T-cell (primary cell): ENCODE data around the gene HELZ. TPM values are rescaled to one million over a fixed set of nuclear protein-coding genes. Genes with fewer than 3 reads are reported as not detected.
A peak's percentile ranks its signal among the peaks of the same experiment; 100 is the strongest.

Experiments used
- ATAC-seq, 4 experiments: fragments of 200-7000 bp in 3 of 4; fragments of 150-1000 bp in 1 of 4; cut with Tn5 transposase; replicated peaks in 1 of 4; 1 replicate in 3 of 4; 2 replicates in 1 of 4; pipeline ENCODE4 v1.10.0; 2021; ENCODE audit warnings: moderate library complexity in 3 of 4, mild to moderate bottlenecking in 2 of 4, moderate number of reproducible peaks in 1 of 4
- CTCF ChIA-PET, 2 donors: fragments of 300-600 bp; sonication (Branson Sonifier 250); formaldehyde crosslinking; loops; one replicate each; lab custom pipeline; 2022; ENCODE audit warnings: antibody characterized with exemption in 2 of 2; lab: Charles Lee
- POLR2A ChIA-PET, 2 donors: fragments of 300-600 bp; sonication (Branson Sonifier 250); formaldehyde crosslinking; loops; one replicate each; lab custom pipeline; 2022; ENCODE audit warnings: antibody characterized with exemption in 2 of 2; lab: Charles Lee
- DNase-seq, 35 experiments: peaks; one replicate each; pipeline versions ENCODE4 v3.0.0 to v3.0.0-alpha.2; 2013 to 2023
- H3K27ac ChIP-seq: one replicate; pipeline ENCODE4 v1.5.1; 2013; ENCODE audit warnings: low read length
- H3K27me3 ChIP-seq, 2 experiments: replicated peaks in 1 of 2; 1 replicate in 1 of 2; 2 replicates in 1 of 2; pipeline versions ENCODE4 v1.6.1 to v1.7.0; 2013; ENCODE audit warnings: low read length in 1 of 2, mixed read lengths in 1 of 2; ENCODE audit not compliant: control insufficient read depth in 2 of 2, insufficient read depth in 2 of 2; ENCODE audit errors: extremely low read depth in 1 of 2
- H3K36me3 ChIP-seq, 2 donors: 1 replicate in 1 of 2; 2 replicates in 1 of 2; pipeline versions ENCODE4 v1.6.1 to v1.7.0; 2013; ENCODE audit warnings: low read length in 1 of 2; ENCODE audit not compliant: control insufficient read depth in 2 of 2, insufficient read depth in 1 of 2; ENCODE audit errors: extremely low read depth in 1 of 2
- H3K4me1 ChIP-seq, 2 experiments: 1 replicate in 1 of 2; 2 replicates in 1 of 2; pipeline versions ENCODE4 v1.6.1 to v1.7.0; 2013; ENCODE audit warnings: low read length in 2 of 2, mixed read lengths in 1 of 2; ENCODE audit not compliant: insufficient read depth in 2 of 2, control insufficient read depth in 1 of 2; ENCODE audit errors: extremely low read depth in 1 of 2
- H3K4me3 ChIP-seq, 2 donors: 1 replicate in 1 of 2; 2 replicates in 1 of 2; pipeline versions ENCODE4 v1.5.1 to v1.7.0; 2013; ENCODE audit warnings: mild to moderate bottlenecking in 2 of 2, low read length in 1 of 2, moderate library complexity in 1 of 2; ENCODE audit not compliant: control insufficient read depth in 1 of 2; ENCODE audit errors: extremely low read depth in 1 of 2
- H3K9me3 ChIP-seq: 2 replicates; pipeline ENCODE4 v1.7.0; 2013
- H3K27ac Mint-ChIP-seq, 2 donors: one replicate each; pipeline ENCODE4 v1.8.0; 2020 to 2021; ENCODE audit warnings: mild to moderate bottlenecking in 2 of 2, mixed read lengths in 2 of 2
- H3K27me3 Mint-ChIP-seq, 2 donors: one replicate each; pipeline ENCODE4 v1.8.0; 2021 to 2022; ENCODE audit warnings: mixed read lengths in 2 of 2
- H3K36me3 Mint-ChIP-seq: one replicate; pipeline ENCODE4 v1.8.0; 2021; ENCODE audit warnings: mixed read lengths
- H3K4me1 Mint-ChIP-seq, 3 donors: one replicate each; pipeline ENCODE4 v1.8.0; 2020 to 2022; ENCODE audit warnings: mixed read lengths in 3 of 3, mild to moderate bottlenecking in 1 of 3
- H3K4me3 Mint-ChIP-seq, 3 donors: one replicate each; pipeline ENCODE4 v1.8.0; 2020 to 2022; ENCODE audit warnings: mild to moderate bottlenecking in 3 of 3, mixed read lengths in 3 of 3, moderate library complexity in 3 of 3
- H3K9me3 Mint-ChIP-seq, 3 donors: one replicate each; pipeline ENCODE4 v1.8.0; 2020 to 2022; ENCODE audit warnings: mixed read lengths in 3 of 3
- WGBS: methylation state at CpG from one replicate; pipeline ENCODE4 v1.1.5; 2013; ENCODE audit warnings: missing lambda C conversion rate; ENCODE audit not compliant: insufficient coverage; 5-methylcytosine and 5-hydroxymethylcytosine counted together
- total RNA-seq, 35 experiments: library from RNA in 6 of 35; stranded (reverse) in 6 of 35; fragments of 120-200 nt in 1 of 35; gene quantifications; one replicate each; pipeline versions ENCODE4 v1.2.1 to v1.2.4 and lab custom pipeline; 2013 to 2026

Gene HELZ
- total RNA-seq, 5 donors from 2014 or later (not counting 1 experiment from before 2014, with no cell fraction given) = 76.0 to 115 (median 91.6) TPM

GRCh38 chr17:67246653-67247415, 1.8 kb upstream of the HELZ start:
- Mint-ChIP-seq H3K27me3 (no peaks in the 10 kb centered on the region), H3K9me3 (no peaks in the 10 kb centered on the region), H3K36me3 (peaks cover under 1% of the 10 kb centered on the region), H3K4me1 (peaks cover 31 to 43% (median 38%) of the 10 kb centered on the region in 3 donors), H3K4me3 (peak overlapping the region; percentile 80 to 92 (median 83)), H3K27ac (peak overlapping the region; percentile 73 to 94)
- POLR2A ChIA-PET = interaction anchor here in 1 of 2 donors (0.9 kb wide), 1 partner anchor 25 kb away, joined by 3 read pairs; no protein-coding TSS in a partner anchor
- peaks cover 13 to 40% of the 10 kb centered on the region in 2 experiments for H3K4me1 ChIP-seq
- H3K4me3 ChIP-seq = peak overlapping the region; percentile 70 to 81
- peaks cover 0 to 6% of the 10 kb centered on the region in 2 experiments for H3K27me3 ChIP-seq
- peak; percentile 35 to 62 (median 39) for ATAC-seq
- 50% methylated on average over 13 of the region's 17 CpGs for WGBS
- peak overlapping the region; percentile 66 for H3K27ac ChIP-seq
- H3K9me3 ChIP-seq = no peaks in the 10 kb centered on the region
- peak in 27 of 35 experiments; percentile 10 to 73 (median 30) for DNase-seq
- CTCF ChIA-PET = interaction anchor here in 1 of 2 donors (0.7 to 1.5 kb wide), 2 partner anchors 12 to 25 kb away, joined by 3 to 5 read pairs; no protein-coding TSS in a partner anchor
- no peaks in the 10 kb centered on the region for H3K36me3 ChIP-seq

GRCh38 chr17:67246403-67246652, 1.3 kb upstream of the HELZ start:
- H3K27ac ChIP-seq = peak overlapping the region; percentile 66
- peak overlapping the region; percentile 73 to 94 for H3K27ac Mint-ChIP-seq
- CTCF ChIA-PET = interaction anchor here in 1 of 2 donors (0.6 kb wide), 1 partner anchor 130 kb away, joined by 3 read pairs; no protein-coding TSS in a partner anchor
- POLR2A ChIA-PET = no interaction called here
- peaks cover 36 to 48% (median 43%) of the 10 kb centered on the region in 3 donors for H3K4me1 Mint-ChIP-seq
- peak overlapping the region; percentile 80 to 92 (median 83) for H3K4me3 Mint-ChIP-seq
- no peaks in the 10 kb centered on the region for H3K27me3 Mint-ChIP-seq
- H3K27me3 ChIP-seq = peaks cover 0 to 6% of the 10 kb centered on the region in 2 experiments
- no peaks in the 10 kb centered on the region for H3K9me3 Mint-ChIP-seq
- WGBS = 26% methylated on average over 4 of the region's 8 CpGs
- DNase-seq = no peak
- peak in 1 of 4 experiments; percentile 1 for ATAC-seq
- peaks cover 19 to 41% of the 10 kb centered on the region in 2 experiments for H3K4me1 ChIP-seq
- no peaks in the 10 kb centered on the region for H3K36me3 ChIP-seq
- H3K9me3 ChIP-seq = no peaks in the 10 kb centered on the region
- peaks cover 4% of the 10 kb centered on the region for H3K36me3 Mint-ChIP-seq
- peak overlapping the region; percentile 70 to 81 for H3K4me3 ChIP-seq

GRCh38 chr17:67245694-67246402, 852 bp upstream of the HELZ start:
- Histone ChIP-seq H3K4me3 (peak overlapping the region; percentile 70 to 81), H3K27ac (peak overlapping the region; percentile 66), H3K9me3 (no peaks in the 10 kb centered on the region), H3K4me1 (peaks cover 22 to 41% of the 10 kb centered on the region in 2 experiments), H3K27me3 (peaks cover 0 to 6% of the 10 kb centered on the region in 2 experiments), H3K36me3 (no peaks in the 10 kb centered on the region)
- H3K4me3 Mint-ChIP-seq = peak overlapping the region; percentile 80 to 92 (median 83)
- WGBS = 3% methylated on average over 74 of the region's 75 CpGs
- no peaks in the 10 kb centered on the region for H3K27me3 Mint-ChIP-seq
- POLR2A ChIA-PET = no interaction called here
- no peaks in the 10 kb centered on the region for H3K9me3 Mint-ChIP-seq
- H3K36me3 Mint-ChIP-seq = peaks cover 4% of the 10 kb centered on the region
- ATAC-seq (peak; percentile 9 to 44 (median 34)), DNase-seq (peak in 30 of 35 experiments; percentile 5 to 62 (median 36))
- H3K27ac Mint-ChIP-seq = peak overlapping the region; percentile 79 to 94
- peaks cover 41 to 53% (median 47%) of the 10 kb centered on the region in 3 donors for H3K4me1 Mint-ChIP-seq
- CTCF ChIA-PET = interaction anchor here in 1 of 2 donors (0.6 kb wide), 1 partner anchor 130 kb away, joined by 3 read pairs; no protein-coding TSS in a partner anchor

DNA sequence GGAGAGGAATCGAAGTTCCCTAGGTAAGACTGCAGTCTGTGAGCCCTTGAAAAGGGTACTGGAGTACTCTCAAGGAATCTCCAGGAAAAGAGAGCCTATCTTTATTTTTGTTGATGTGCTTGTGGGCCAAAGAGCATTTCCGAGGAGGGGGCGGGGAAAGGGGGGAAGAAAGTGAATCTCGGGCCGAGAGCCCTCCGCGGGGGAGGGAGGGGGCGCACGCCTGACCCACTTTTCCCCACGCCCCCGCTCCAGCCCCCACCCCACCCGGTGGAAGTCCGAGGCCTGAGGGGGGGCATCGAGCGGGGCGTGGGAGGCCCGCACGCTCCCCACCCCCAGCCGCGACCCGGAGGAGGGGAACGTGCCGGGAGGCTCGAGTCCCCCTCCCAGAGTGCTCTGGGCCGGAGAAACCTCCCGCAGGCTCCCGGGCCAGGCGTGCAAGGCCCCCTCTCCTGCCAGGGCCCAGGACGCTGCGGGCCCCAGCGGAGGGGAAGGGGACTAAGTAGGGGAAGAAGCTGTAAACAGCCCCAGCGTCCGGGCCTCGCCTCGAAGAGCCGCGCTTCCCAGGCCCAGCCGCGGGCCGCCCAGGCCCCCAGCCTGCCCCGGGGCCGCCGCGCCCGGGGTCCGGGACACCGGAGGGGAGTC, 444 bp downstream of the HELZ start:
- Histone ChIP-seq H3K36me3 (peaks cover 0 to 2% of the 10 kb centered on the region in 2 donors), H3K9me3 (no peaks in the 10 kb centered on the region), H3K4me3 (peak overlapping the region; percentile 70 to 81), H3K4me1 (peaks cover 22 to 41% of the 10 kb centered on the region in 2 experiments), H3K27ac (peak overlapping the region; percentile 49), H3K27me3 (peaks cover 0 to 6% of the 10 kb centered on the region in 2 experiments)
- H3K27ac Mint-ChIP-seq = peak overlapping the region; percentile 86 to 88
- peaks cover 54 to 66% (median 60%) of the 10 kb centered on the region in 3 donors for H3K4me1 Mint-ChIP-seq
- H3K9me3 Mint-ChIP-seq = no peaks in the 10 kb centered on the region
- H3K27me3 Mint-ChIP-seq = no peaks in the 10 kb centered on the region
- H3K4me3 Mint-ChIP-seq = peak overlapping the region; percentile 88 to 92 (median 90)
- ATAC-seq (peak; percentile 33 to 53 (median 44)), DNase-seq (peak in 5 of 35 experiments; percentile 7 to 46 (median 12))
- ChIA-PET CTCF (interaction anchor here in 1 of 2 donors (0.6 to 1.0 kb wide), 2 partner anchors 9 to 19 kb away, joined by 3 read pairs; no protein-coding TSS in a partner anchor), POLR2A (no interaction called here)
- peaks cover 10% of the 10 kb centered on the region for H3K36me3 Mint-ChIP-seq
- WGBS = 0% methylated on average over 15 of the region's 47 CpGs

GRCh38 chr17:67243284-67243683, 1.7 kb downstream of the HELZ start:
- Mint-ChIP-seq H3K9me3 (no peaks in the 10 kb centered on the region), H3K36me3 (peaks cover 16% of the 10 kb centered on the region), H3K4me1 (peaks cover 63 to 70% (median 66%) of the 10 kb centered on the region in 3 donors), H3K27me3 (no peaks in the 10 kb centered on the region), H3K4me3 (peak overlapping the region; percentile 88 to 92 (median 90)), H3K27ac (peak overlapping the region in 1 of 2 donors; percentile 17)
- DNase-seq (no peak), ATAC-seq (no peak)
- ChIA-PET CTCF (interaction anchor here (0.6 to 1.7 kb wide), 3 partner anchors 22 to 45 kb away, joined by 3 to 7 read pairs (median 3); no protein-coding TSS in a partner anchor), POLR2A (no interaction called here)
- H3K36me3 ChIP-seq = peaks cover 0 to 10% of the 10 kb centered on the region in 2 donors
- peaks cover 0 to 6% of the 10 kb centered on the region in 2 experiments for H3K27me3 ChIP-seq
- no peaks in the 10 kb centered on the region for H3K9me3 ChIP-seq
- H3K4me1 ChIP-seq = peaks cover 22 to 35% of the 10 kb centered on the region in 2 experiments
- H3K27ac ChIP-seq = no peak overlapping the region
- WGBS = 86% methylated on average over 2 of the region's 5 CpGs
- H3K4me3 ChIP-seq = no peak overlapping the region
